ENCODE results near the gene DGKE.
A peak's percentile ranks its signal among the peaks of the same experiment; 100 is the strongest.

Gene DGKE

GRCh38 chr17:56817066-56817465 is 16.9 kb upstream of the DGKE start:
- no peak for DNase-seq (ENCODE audit: low read depth)
- no peaks in the 10 kb centered on the region for H3K9me3 ChIP-seq (ENCODE audit: control insufficient read depth, low read length)
- no peak overlapping the region for H3K9ac ChIP-seq (ENCODE audit: low read length)
- H3K27me3 ChIP-seq (replicated peaks; ENCODE audit: control insufficient read depth, insufficient read depth, low read length) = no peaks in the 10 kb centered on the region
- H3K4me1 ChIP-seq (ENCODE audit: control insufficient read depth, insufficient read depth, low read length) = peaks cover 6% of the 10 kb centered on the region
- H3K4me3 ChIP-seq (ENCODE audit: low read length) = no peak overlapping the region
- no peaks in the 10 kb centered on the region for H3K36me3 ChIP-seq (ENCODE audit: control insufficient read depth, insufficient read depth, low read length, severe bottlenecking)

- Histone ChIP-seq H3K4me1 (ENCODE audit: control insufficient read depth, insufficient read depth, low read length) (peaks cover 6% of the 10 kb centered on the region), H3K4me3 (ENCODE audit: low read length) (no peak overlapping the region), H3K9me3 (ENCODE audit: control insufficient read depth, low read length) (no peaks in the 10 kb centered on the region), H3K36me3 (ENCODE audit: control insufficient read depth, insufficient read depth, low read length, severe bottlenecking) (no peaks in the 10 kb centered on the region), H3K27me3 (replicated peaks; ENCODE audit: control insufficient read depth, insufficient read depth, low read length) (no peaks in the 10 kb centered on the region), H3K9ac (ENCODE audit: low read length) (no peak overlapping the region)
- DNase-seq (ENCODE audit: low read depth) = no peak
Observed at GRCh38 chr17:56819030-56819429, 14.9 kb upstream of the DGKE start.

GRCh38 chr17:56819431-56820145 is 14.4 kb upstream of the DGKE start:
- Histone ChIP-seq H3K4me1 (ENCODE audit: control insufficient read depth, insufficient read depth, low read length) (peaks cover 6% of the 10 kb centered on the region), H3K27me3 (replicated peaks; ENCODE audit: control insufficient read depth, insufficient read depth, low read length) (no peaks in the 10 kb centered on the region), H3K36me3 (ENCODE audit: control insufficient read depth, insufficient read depth, low read length, severe bottlenecking) (no peaks in the 10 kb centered on the region), H3K9me3 (ENCODE audit: control insufficient read depth, low read length) (no peaks in the 10 kb centered on the region), H3K9ac (ENCODE audit: low read length) (no peak overlapping the region), H3K4me3 (ENCODE audit: low read length) (no peak overlapping the region)
- DNase-seq (ENCODE audit: low read depth) = peak; percentile 87

- Histone ChIP-seq H3K9me3 (ENCODE audit: control insufficient read depth, low read length) (no peaks in the 10 kb centered on the region), H3K9ac (ENCODE audit: low read length) (no peak overlapping the region), H3K36me3 (ENCODE audit: control insufficient read depth, insufficient read depth, low read length, severe bottlenecking) (no peaks in the 10 kb centered on the region), H3K4me3 (ENCODE audit: low read length) (no peak overlapping the region), H3K27me3 (replicated peaks; ENCODE audit: control insufficient read depth, insufficient read depth, low read length) (no peaks in the 10 kb centered on the region), H3K4me1 (ENCODE audit: control insufficient read depth, insufficient read depth, low read length) (peaks cover 6% of the 10 kb centered on the region)
- DNase-seq (ENCODE audit: low read depth) = no peak
Observed at GRCh38 chr17:56820207-56820606, 13.7 kb upstream of the DGKE start.

GRCh38 chr17:56821847-56822534 is 12.0 kb upstream of the DGKE start:
- H3K4me1 ChIP-seq (ENCODE audit: control insufficient read depth, insufficient read depth, low read length) = peaks cover 6% of the 10 kb centered on the region
- H3K36me3 ChIP-seq (ENCODE audit: control insufficient read depth, insufficient read depth, low read length, severe bottlenecking) = no peaks in the 10 kb centered on the region
- no peak for DNase-seq (ENCODE audit: low read depth)
- H3K27me3 ChIP-seq (replicated peaks; ENCODE audit: control insufficient read depth, insufficient read depth, low read length) = no peaks in the 10 kb centered on the region
- no peak overlapping the region for H3K4me3 ChIP-seq (ENCODE audit: low read length)
- no peaks in the 10 kb centered on the region for H3K9me3 ChIP-seq (ENCODE audit: control insufficient read depth, low read length)
- no peak overlapping the region for H3K9ac ChIP-seq (ENCODE audit: low read length)

GRCh38 chr17:56822725-56823124 is 11.2 kb upstream of the DGKE start:
- H3K9me3 ChIP-seq (ENCODE audit: control insufficient read depth, low read length) = no peaks in the 10 kb centered on the region
- H3K36me3 ChIP-seq (ENCODE audit: control insufficient read depth, insufficient read depth, low read length, severe bottlenecking) = no peaks in the 10 kb centered on the region
- H3K27me3 ChIP-seq (replicated peaks; ENCODE audit: control insufficient read depth, insufficient read depth, low read length) = no peaks in the 10 kb centered on the region
- H3K4me3 ChIP-seq (ENCODE audit: low read length) = no peak overlapping the region
- H3K9ac ChIP-seq (ENCODE audit: low read length) = no peak overlapping the region
- H3K4me1 ChIP-seq (ENCODE audit: control insufficient read depth, insufficient read depth, low read length) = peaks cover 6% of the 10 kb centered on the region
- no peak for DNase-seq (ENCODE audit: low read depth)

GRCh38 chr17:56823848-56824247 is 10.1 kb upstream of the DGKE start:
- Histone ChIP-seq H3K4me1 (ENCODE audit: control insufficient read depth, insufficient read depth, low read length) (peaks cover 6% of the 10 kb centered on the region), H3K27me3 (replicated peaks; ENCODE audit: control insufficient read depth, insufficient read depth, low read length) (no peaks in the 10 kb centered on the region), H3K36me3 (ENCODE audit: control insufficient read depth, insufficient read depth, low read length, severe bottlenecking) (no peaks in the 10 kb centered on the region), H3K9me3 (ENCODE audit: control insufficient read depth, low read length) (no peaks in the 10 kb centered on the region), H3K4me3 (ENCODE audit: low read length) (no peak overlapping the region), H3K9ac (ENCODE audit: low read length) (no peak overlapping the region)
- DNase-seq (ENCODE audit: low read depth) = no peak

GRCh38 chr17:56824503-56824902 is 9.4 kb upstream of the DGKE start:
- peaks cover 6% of the 10 kb centered on the region for H3K4me1 ChIP-seq (ENCODE audit: control insufficient read depth, insufficient read depth, low read length)
- H3K36me3 ChIP-seq (ENCODE audit: control insufficient read depth, insufficient read depth, low read length, severe bottlenecking) = no peaks in the 10 kb centered on the region
- no peak overlapping the region for H3K4me3 ChIP-seq (ENCODE audit: low read length)
- H3K9ac ChIP-seq (ENCODE audit: low read length) = no peak overlapping the region
- H3K27me3 ChIP-seq (replicated peaks; ENCODE audit: control insufficient read depth, insufficient read depth, low read length) = no peaks in the 10 kb centered on the region
- no peaks in the 10 kb centered on the region for H3K9me3 ChIP-seq (ENCODE audit: control insufficient read depth, low read length)
- DNase-seq (ENCODE audit: low read depth) = no peak

GRCh38 chr17:56826611-56827414 is 7.1 kb upstream of the DGKE start:
- no peak overlapping the region for H3K9ac ChIP-seq (ENCODE audit: low read length)
- H3K4me1 ChIP-seq (ENCODE audit: control insufficient read depth, insufficient read depth, low read length) = no peaks in the 10 kb centered on the region
- no peaks in the 10 kb centered on the region for H3K36me3 ChIP-seq (ENCODE audit: control insufficient read depth, insufficient read depth, low read length, severe bottlenecking)
- no peak overlapping the region for H3K4me3 ChIP-seq (ENCODE audit: low read length)
- H3K27me3 ChIP-seq (replicated peaks; ENCODE audit: control insufficient read depth, insufficient read depth, low read length) = no peaks in the 10 kb centered on the region
- no peak for DNase-seq (ENCODE audit: low read depth)
- H3K9me3 ChIP-seq (ENCODE audit: control insufficient read depth, low read length) = no peaks in the 10 kb centered on the region

- H3K9me3 ChIP-seq (ENCODE audit: control insufficient read depth, low read length) = no peaks in the 10 kb centered on the region
- no peak for DNase-seq (ENCODE audit: low read depth)
- no peaks in the 10 kb centered on the region for H3K36me3 ChIP-seq (ENCODE audit: control insufficient read depth, insufficient read depth, low read length, severe bottlenecking)
- no peak overlapping the region for H3K4me3 ChIP-seq (ENCODE audit: low read length)
- H3K27me3 ChIP-seq (replicated peaks; ENCODE audit: control insufficient read depth, insufficient read depth, low read length) = no peaks in the 10 kb centered on the region
- H3K4me1 ChIP-seq (ENCODE audit: control insufficient read depth, insufficient read depth, low read length) = peaks cover 11% of the 10 kb centered on the region
- H3K9ac ChIP-seq (ENCODE audit: low read length) = no peak overlapping the region
Observed at GRCh38 chr17:56830726-56831368, 3.1 kb upstream of the DGKE start.
